HCT116 (cell line): ENCODE measurements around the gene PTPRA. TPM values are rescaled to one million over a fixed set of nuclear protein-coding genes. Genes with fewer than 3 reads are reported as not detected.

ENCODE experiments used
- ATAC-seq: fragments of 200-7000 bp; cut with Tn5 transposase; 2 replicates; pipeline ENCODE4 v1.9.1; 2020; ENCODE audit warnings: mild to moderate bottlenecking, moderate library complexity
- BruUV-seq: library from RNA; stranded (reverse); fragments of 400-500 nt; replicated peaks from 2 replicates; lab custom pipeline; 2021; lab: Mats Ljungman, UMichigan
- CTCF ChIA-PET: fragments of 300-600 bp; sonication (Branson Sonifier 250); formaldehyde crosslinking; loops from one replicate; lab custom pipeline; 2021; ENCODE audit warnings: antibody characterized with exemption; lab: Charles Lee
- POLR2A ChIA-PET: fragments of 300-600, 350-600 bp; sonication (Branson Sonifier 250); formaldehyde crosslinking; loops from one replicate; lab custom pipeline; 2021; ENCODE audit warnings: antibody characterized with exemption; lab: Charles Lee
- RAD21 ChIA-PET, 2 experiments: fragments of 300-600 bp; sonication (Branson Sonifier 250); formaldehyde crosslinking; loops; one replicate each; lab custom pipeline; 2023; ENCODE audit warnings: low total read pairs in 2 of 2; ENCODE audit not compliant: uncharacterized antibody in 2 of 2, unreplicated experiment in 2 of 2, low non-redundant PET in 1 of 2; lab: Charles Lee
- DNase-seq: peaks from one replicate; pipeline ENCODE4 v3.0.0-alpha.2; 2010; ENCODE audit warnings: low read depth, low spot score
- H2AFZ ChIP-seq: fragments of 200-600 bp; shearing (Covaris generic), sonication (generic); 2 replicates; pipeline ENCODE4 v1.6.1; 2017; ENCODE audit warnings: low read depth, mixed run types, mixed read lengths, antibody characterized with exemption, low read length; ENCODE audit not compliant: poor library complexity, severe bottlenecking
- H3K27ac ChIP-seq: 2 replicates; pipeline ENCODE4 v1.5.1; 2012; ENCODE audit warnings: low read depth, low read length
- H3K27me3 ChIP-seq: fragments of 200-600 bp; sonication (generic); 2 replicates; pipeline ENCODE4 v1.6.1; 2016; ENCODE audit warnings: mixed run types, low read length, mixed read lengths; ENCODE audit not compliant: insufficient read depth
- H3K36me3 ChIP-seq, 2 experiments: fragments of 200-500 bp in 1 of 2; fragments of 200-600 bp in 1 of 2; sonication (Bioruptor generic) in 1 of 2; sonication (generic) in 1 of 2; 2 replicates each; pipeline versions ENCODE4 v1.5.1 to v1.6.1; 2014 to 2016; ENCODE audit warnings: low read length in 2 of 2, inconsistent platforms in 1 of 2, mixed read lengths in 1 of 2, mixed run types in 1 of 2; ENCODE audit not compliant: insufficient read depth in 2 of 2, control insufficient read depth in 1 of 2
- H3K4me1 ChIP-seq, 2 experiments: fragments of 200-600 bp in 1 of 2; sonication (generic) in 1 of 2; 2 replicates each; pipeline versions ENCODE4 v1.5.1 to v1.6.1; 2012 to 2017; ENCODE audit warnings: low read length in 2 of 2, inconsistent platforms in 1 of 2, mild to moderate bottlenecking in 1 of 2, mixed read lengths in 1 of 2, mixed run types in 1 of 2, moderate library complexity in 1 of 2; ENCODE audit not compliant: insufficient read depth in 2 of 2, control insufficient read depth in 1 of 2
- H3K4me2 ChIP-seq: fragments of 200-600 bp; sonication (generic); 2 replicates; pipeline ENCODE4 v1.6.1; 2017; ENCODE audit warnings: mixed run types, low read length, mixed read lengths
- H3K4me3 ChIP-seq, 2 experiments: fragments of 200-600 bp in 1 of 2; sonication (generic) in 1 of 2; replicated peaks in 1 of 2; 2 replicates each; pipeline ENCODE4 v1.5.1; 2011 to 2016; ENCODE audit warnings: low read length in 2 of 2, control low read depth in 1 of 2, low read depth in 1 of 2, mild to moderate bottlenecking in 1 of 2, mixed read lengths in 1 of 2, mixed run types in 1 of 2
- H3K79me2 ChIP-seq: fragments of 200-600 bp; sonication (generic); 2 replicates; pipeline ENCODE4 v1.6.1; 2017; ENCODE audit warnings: mild to moderate bottlenecking, mixed run types, low read length, moderate library complexity, mixed read lengths; ENCODE audit not compliant: insufficient read depth
- H3K9ac ChIP-seq: fragments of 200-600 bp; sonication (generic); 2 replicates; pipeline ENCODE4 v1.6.1; 2016; ENCODE audit warnings: low read length, mixed read lengths
- H3K9me2 ChIP-seq: fragments of 200-600 bp; sonication (generic), shearing (Covaris generic); 2 replicates; pipeline ENCODE4 v1.6.1; 2017; ENCODE audit warnings: mixed run types, mild to moderate bottlenecking, moderate library complexity; ENCODE audit not compliant: insufficient read depth
- H3K9me3 ChIP-seq, 2 experiments: fragments of 200-500 bp in 1 of 2; fragments of 200-600 bp in 1 of 2; sonication (Bioruptor generic) in 1 of 2; sonication (generic) in 1 of 2; 2 replicates each; pipeline ENCODE4 v1.6.1; 2014 to 2017; ENCODE audit warnings: low read length in 2 of 2, mixed read lengths in 2 of 2, inconsistent platforms in 1 of 2, low read depth in 1 of 2, mild to moderate bottlenecking in 1 of 2, mixed run types in 1 of 2, moderate library complexity in 1 of 2; ENCODE audit not compliant: control insufficient read depth in 1 of 2, insufficient read depth in 1 of 2
- H4K20me1 ChIP-seq: fragments of 200-600 bp; sonication (generic), shearing (Covaris generic); 2 replicates; pipeline ENCODE4 v1.6.1; 2017; ENCODE audit warnings: mixed run types, mild to moderate bottlenecking, moderate library complexity; ENCODE audit not compliant: insufficient read depth
- ATF3 ChIP-seq: IDR thresholded peaks from 2 replicates; pipeline ENCODE4 v1.6.1; 2012
- CBX3 ChIP-seq: IDR thresholded peaks from 2 replicates; pipeline ENCODE4 v1.6.1; 2012; ENCODE audit warnings: low read depth
- CEBPB ChIP-seq: IDR thresholded peaks from 2 replicates; pipeline ENCODE4 v1.6.1; 2012; ENCODE audit warnings: low read depth
- CTCF ChIP-seq, 3 experiments: fragments of 200-600 bp in 1 of 3; sonication (generic) in 1 of 3; IDR thresholded peaks in 2 of 3; conservative IDR thresholded peaks in 1 of 3; 2 replicates each; pipeline ENCODE4 v1.5.1; 2012 to 2017; ENCODE audit warnings: low read depth in 2 of 3, low read length in 2 of 3, antibody characterized with exemption in 1 of 3, borderline replicate concordance in 1 of 3, control low read depth in 1 of 3, mild to moderate bottlenecking in 1 of 3, mixed read lengths in 1 of 3, mixed run types in 1 of 3, moderate library complexity in 1 of 3; ENCODE audit not compliant: insufficient read depth in 1 of 3
- EGR1 ChIP-seq: IDR thresholded peaks from 2 replicates; pipeline ENCODE4 v1.6.1; 2012; ENCODE audit warnings: low read depth
- ELF1 ChIP-seq: IDR thresholded peaks from 2 replicates; pipeline ENCODE4 v1.6.1; 2012; ENCODE audit warnings: low read depth, borderline replicate concordance
- EZH2 ChIP-seq: fragments of 200-600 bp; sonication (generic); IDR thresholded peaks from 2 replicates; pipeline ENCODE4 v1.6.1; 2017; ENCODE audit warnings: antibody characterized with exemption, mixed run types
- EZH2phosphoT487 ChIP-seq: fragments of 200-600 bp; IDR thresholded peaks from 2 replicates; pipeline ENCODE4 v1.6.1; 2018; ENCODE audit warnings: antibody characterized with exemption, borderline replicate concordance
- FOSL1 ChIP-seq: IDR thresholded peaks from 2 replicates; pipeline ENCODE4 v1.6.1; 2012; ENCODE audit warnings: low read depth
- JUND ChIP-seq: IDR thresholded peaks from 2 replicates; pipeline ENCODE4 v1.6.1; 2012
- MAX ChIP-seq: IDR thresholded peaks from 2 replicates; pipeline ENCODE4 v1.6.1; 2012
- POLR2A ChIP-seq: IDR thresholded peaks from 2 replicates; pipeline ENCODE4 v1.7.0; 2011; ENCODE audit warnings: borderline replicate concordance; ENCODE audit not compliant: insufficient read depth, insufficient read length; ENCODE audit errors: extremely low read depth
- POLR2AphosphoS5 ChIP-seq: IDR thresholded peaks from 2 replicates; pipeline ENCODE4 v1.6.1; 2011; ENCODE audit warnings: mild to moderate bottlenecking, low read depth, low read length, moderate library complexity
- SP1 ChIP-seq: IDR thresholded peaks from 2 replicates; pipeline ENCODE4 v1.6.1; 2012; ENCODE audit warnings: low read depth
- SRF ChIP-seq: IDR thresholded peaks from 2 replicates; pipeline ENCODE4 v1.6.1; 2012; ENCODE audit warnings: low read depth
- TCF7L2 ChIP-seq: IDR thresholded peaks from 2 replicates; pipeline ENCODE4 v1.7.0; 2011; ENCODE audit warnings: borderline replicate concordance, inconsistent platforms; ENCODE audit not compliant: insufficient read depth, insufficient read length; ENCODE audit errors: extremely low read depth
- ZBTB33 ChIP-seq: IDR thresholded peaks from 2 replicates; pipeline ENCODE4 v1.6.1; 2011; ENCODE audit warnings: mild to moderate bottlenecking, low read length, moderate library complexity; ENCODE audit not compliant: insufficient replicate concordance; ENCODE audit errors: extremely low read depth
- ZNF274 ChIP-seq: fragments of 200-500 bp; sonication (Bioruptor generic); IDR thresholded peaks from 2 replicates; pipeline ENCODE4 v1.6.1; 2014; ENCODE audit warnings: mild to moderate bottlenecking, low read depth, low read length, inconsistent platforms
- intact Hi-C: fragments of 100-400 bp; cut with micrococcal nuclease; formaldehyde crosslinking; loops from 2 replicates; pipeline ENCODE4 v1.10.0; 2022
- total RNA-seq: library from RNA; stranded (reverse); gene quantifications from one replicate; pipeline ENCODE4 v1.2.1, GENCODE V29; 2021; ENCODE audit not compliant: unreplicated experiment

PTPRA gene
- total RNA-seq, 1 experiment from 2014 or later, result 44.6 TPM

GRCh38 chr20:2892376-2892775, 19.1 kb downstream of the PTPRA start:
- ATAC-seq, result no peak
- Histone ChIP-seq H4K20me1 (no peaks in the 10 kb centered on the region), H3K79me2 (peaks cover 94% of the 10 kb centered on the region)

More at GRCh38 chr20:2892376-2892775, 19.1 kb downstream of the PTPRA start:
- BruUV-seq, result no TSS peak
- DNase-seq, result no peak
- Histone ChIP-seq H3K4me2 (no peak overlapping the region), H3K4me3 (no peak overlapping the region), H3K4me1 (peaks cover 0 to 15% of the 10 kb centered on the region in 2 experiments; a peak in 2 of 4 replicates), H3K9me3 (no peaks in the 10 kb centered on the region; a peak in 1 of 4 replicates), H3K9me2 (no peaks in the 10 kb centered on the region), H3K27ac (no peak overlapping the region), H3K9ac (no peak overlapping the region), H2AFZ (no peak overlapping the region), H3K27me3 (no peaks in the 10 kb centered on the region), H3K36me3 (no peaks in the 10 kb centered on the region)
- ChIA-PET RAD21 (no interaction called here), POLR2A (no interaction called here), CTCF (interaction anchor here (1.1 kb wide), 1 partner anchor 109 kb away, joined by 4 read pairs; no protein-coding TSS in a partner anchor)
- intact Hi-C loops, result no loop called here
- TF ChIP-seq ELF1 (no peak), ZBTB33 (no peak), SRF (no peak), FOSL1 (no peak), MAX (no peak), POLR2AphosphoS5 (no peak), CTCF (IDR thresholded peaks at IDR 0.05 in 2 of 3, conservative IDR thresholded peaks at IDR 0.05 in 1 of 3; ENCODE audit: borderline replicate concordance in 1 of 3, insufficient read depth in 1 of 3, low read depth in 2 of 3, low read length in 2 of 3) (no peak), ATF3 (no peak), CBX3 (no peak), JUND (no peak), TCF7L2 (no peak), SP1 (no peak), ZNF274 (no peak), POLR2A (no peak), EZH2 (no peak), CEBPB (no peak), EGR1 (no peak), EZH2phosphoT487 (no peak)
